ENCODE measurements around the gene ZNF615. TPM values are rescaled to one million over a fixed set of nuclear protein-coding genes. Genes with fewer than 3 reads are reported as not detected.
"Not testable (repeated sequence)": the region's sequence is repeated elsewhere in the genome, so short reads cannot be mapped to it uniquely, and the experiment has no call there.

The ZNF615 gene
- total RNA-seq, 1 experiment from 2014 or later = 1.6 TPM

DNA sequence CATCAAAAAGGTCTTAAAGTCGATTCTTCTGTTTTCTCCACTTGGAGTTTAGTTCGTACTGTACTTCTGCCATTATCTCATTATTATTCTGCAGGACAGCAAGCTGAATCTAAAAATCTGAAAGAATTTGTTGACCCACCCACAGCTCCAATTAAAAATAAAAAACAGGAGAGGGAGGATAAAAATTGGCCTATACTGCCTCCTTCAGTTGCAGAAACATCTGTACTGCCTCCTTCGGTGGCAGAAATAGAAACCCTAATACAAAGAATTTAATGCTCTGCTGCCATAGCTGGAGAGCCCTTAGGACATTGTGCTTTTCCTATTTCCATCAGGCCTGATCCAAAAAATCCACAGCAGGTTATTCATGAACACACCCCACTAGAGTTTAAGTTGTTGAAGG, 31.2 kb downstream of the ZNF615 start:
- no peak overlapping the region for H2AFZ ChIP-seq (ENCODE audit: low read depth, low read length, poor library complexity, severe bottlenecking)
- TF ChIP-seq CBX3 (IDR thresholded peaks at IDR 0.05; ENCODE audit: low read depth) (no peak), JUND (IDR thresholded peaks at IDR 0.05) (no peak), REST (IDR thresholded peaks at IDR 0.05; ENCODE audit: low read depth) (no peak), CTCF (IDR thresholded peaks at IDR 0.05 in 2 of 3, conservative IDR thresholded peaks at IDR 0.05 in 1 of 3; ENCODE audit: borderline replicate concordance in 1 of 3, insufficient read depth in 1 of 3, low read depth in 2 of 3, low read length in 2 of 3) (no peak), SRF (IDR thresholded peaks at IDR 0.05; ENCODE audit: low read depth) (no peak), CEBPB (IDR thresholded peaks at IDR 0.05; ENCODE audit: low read depth) (no peak), ELF1 (IDR thresholded peaks at IDR 0.05; ENCODE audit: borderline replicate concordance, low read depth) (no peak), SP1 (IDR thresholded peaks at IDR 0.05; ENCODE audit: low read depth) (no peak), MAX (IDR thresholded peaks at IDR 0.05) (no peak), YY1 (IDR thresholded peaks at IDR 0.05; ENCODE audit: extremely low read depth, insufficient replicate concordance, low read depth, low read length) (no peak), POLR2A (IDR thresholded peaks at IDR 0.05; ENCODE audit: borderline replicate concordance, extremely low read depth, insufficient read depth, insufficient read length) (no peak), TCF7L2 (IDR thresholded peaks at IDR 0.05; ENCODE audit: borderline replicate concordance, extremely low read depth, insufficient read depth, insufficient read length) (no peak), ZNF274 (IDR thresholded peaks at IDR 0.05; ENCODE audit: low read depth, low read length) (no peak), POLR2AphosphoS5 (IDR thresholded peaks at IDR 0.05; ENCODE audit: low read depth, low read length) (no peak)
- no peak overlapping the region for H3K27ac ChIP-seq (ENCODE audit: low read depth, low read length)
- H3K4me1 ChIP-seq (ENCODE audit: control insufficient read depth in 1 of 2, insufficient read depth in 2 of 2, low read length in 2 of 2) = no peaks in the 10 kb centered on the region
- ChIA-PET POLR2A (no interaction called here), CTCF (no interaction called here), RAD21 (ENCODE audit: low non-redundant PET in 1 of 2, low total read pairs in 2 of 2, uncharacterized antibody in 2 of 2, unreplicated experiment in 2 of 2) (no interaction called here)
- H4K20me1 ChIP-seq (ENCODE audit: insufficient read depth) = no peaks in the 10 kb centered on the region
- ATAC-seq = no peak
- H3K36me3 ChIP-seq (ENCODE audit: control insufficient read depth in 1 of 2, insufficient read depth in 2 of 2, low read length in 2 of 2) = 0 out of 4 replicates have a peak, but pooled peaks cover 0 to 1% of the 10 kb centered on the region in 2 experiments
- peaks cover 25 to 33% of the 10 kb centered on the region in 2 experiments; a peak in 3 of 4 replicates for H3K9me3 ChIP-seq (ENCODE audit: control insufficient read depth in 1 of 2, insufficient read depth in 1 of 2, low read depth in 1 of 2, low read length in 2 of 2)
- H3K9me2 ChIP-seq (ENCODE audit: insufficient read depth) = no peaks in the 10 kb centered on the region
- H3K27me3 ChIP-seq (ENCODE audit: insufficient read depth, low read length) = no peaks in the 10 kb centered on the region
- intact Hi-C loops (cut with micrococcal nuclease) = no loop called here
- DNase-seq (ENCODE audit: low read depth, low spot score) = no peak
- no peak overlapping the region for H3K4me3 ChIP-seq (replicated peaks in 1 of 2; ENCODE audit: low read depth in 1 of 2, low read length in 2 of 2)
- H3K9ac ChIP-seq (ENCODE audit: low read length) = no peak overlapping the region
- H3K4me2 ChIP-seq (ENCODE audit: low read length) = no peak overlapping the region
- BruUV-seq (replicated peaks) = no TSS peak
- H3K79me2 ChIP-seq (ENCODE audit: insufficient read depth, low read length) = no peaks in the 10 kb centered on the region

GRCh38 chr19:51975787-51976186, 32.2 kb downstream of the ZNF615 start:
- H4K20me1 ChIP-seq (ENCODE audit: insufficient read depth); BruUV-seq (replicated peaks); H3K4me3 ChIP-seq (replicated peaks in 1 of 2; ENCODE audit: low read depth in 1 of 2, low read length in 2 of 2); CTCF ChIA-PET; H2AFZ ChIP-seq (ENCODE audit: low read depth, low read length, poor library complexity, severe bottlenecking); DNase-seq (ENCODE audit: low read depth, low spot score); RAD21 ChIA-PET (ENCODE audit: low non-redundant PET in 1 of 2, low total read pairs in 2 of 2, uncharacterized antibody in 2 of 2, unreplicated experiment in 2 of 2); H3K27ac ChIP-seq (ENCODE audit: low read depth, low read length); POLR2A ChIA-PET; intact Hi-C loops (cut with micrococcal nuclease); H3K4me2 ChIP-seq (ENCODE audit: low read length); ATAC-seq; H3K4me1 ChIP-seq (ENCODE audit: control insufficient read depth in 1 of 2, insufficient read depth in 2 of 2, low read length in 2 of 2); H3K9ac ChIP-seq (ENCODE audit: low read length); H3K79me2 ChIP-seq (ENCODE audit: insufficient read depth, low read length); H3K9me2 ChIP-seq (ENCODE audit: insufficient read depth); H3K36me3 ChIP-seq (ENCODE audit: control insufficient read depth in 1 of 2, insufficient read depth in 2 of 2, low read length in 2 of 2); H3K27me3 ChIP-seq (ENCODE audit: insufficient read depth, low read length): not testable (repeated sequence)
- peaks cover 28 to 35% of the 10 kb centered on the region in 2 experiments; a peak in 3 of 4 replicates for H3K9me3 ChIP-seq (ENCODE audit: control insufficient read depth in 1 of 2, insufficient read depth in 1 of 2, low read depth in 1 of 2, low read length in 2 of 2)

Measured in HCT116 (cell line).